HepG2 (cell line): ENCODE data around the gene MECR. TPM values are rescaled to one million over a fixed set of nuclear protein-coding genes. Genes with fewer than 3 reads are reported as not detected.

Experiments
- ATAD3A ChIP-seq: sonication (generic); formaldehyde crosslinking; IDR thresholded peaks from 2 replicates; pipeline ENCODE4 v1.4.0; 2020; ENCODE audit warnings: missing genetic modification reagents
- NCOA5 ChIP-seq: sonication (generic); formaldehyde crosslinking; IDR thresholded peaks from 2 replicates; pipeline ENCODE4 v1.4.0; 2020; ENCODE audit warnings: missing genetic modification reagents
- NFATC3 ChIP-seq: sonication (generic); formaldehyde crosslinking; IDR thresholded peaks from 2 replicates; pipeline ENCODE4 v1.5.1; 2020; ENCODE audit warnings: mild to moderate bottlenecking, missing genetic modification reagents
- SCMH1 ChIP-seq: sonication (generic); formaldehyde crosslinking; IDR thresholded peaks from 2 replicates; pipeline ENCODE4 v1.9.0; 2021; ENCODE audit warnings: missing genetic modification reagents, mild to moderate bottlenecking, borderline replicate concordance
- SP1 ChIP-seq, 2 experiments: fragments of 450-650 bp in 1 of 2; sonication (generic) in 1 of 2; formaldehyde crosslinking in 1 of 2; IDR thresholded peaks; 2 replicates each; pipeline versions ENCODE4 v1.4.0 to v1.6.1; 2016 to 2020; ENCODE audit warnings: missing genetic modification reagents in 1 of 2
- ZBTB8A ChIP-seq: sonication (generic); formaldehyde crosslinking; IDR thresholded peaks from 2 replicates; pipeline ENCODE4 v1.4.0; 2020; ENCODE audit warnings: mild to moderate bottlenecking, low read depth, missing genetic modification reagents, borderline replicate concordance
- ZFAT ChIP-seq: sonication (generic); formaldehyde crosslinking; conservative IDR thresholded peaks from 2 replicates; pipeline ENCODE4 v1.8.1; 2023; ENCODE audit warnings: missing genetic modification reagents, inconsistent platforms
- ZNF101 ChIP-seq: sonication (generic); formaldehyde crosslinking; IDR thresholded peaks from 2 replicates; pipeline ENCODE4 v1.4.0; 2020; ENCODE audit warnings: mild to moderate bottlenecking, low read depth, missing genetic modification reagents, borderline replicate concordance
- ZNF337 ChIP-seq: sonication (generic); formaldehyde crosslinking; IDR thresholded peaks from 2 replicates; pipeline ENCODE4 v1.5.1; 2020; ENCODE audit warnings: missing genetic modification reagents, low read depth, mild to moderate bottlenecking, borderline replicate concordance
- ZNF879 ChIP-seq: sonication (generic); formaldehyde crosslinking; IDR thresholded peaks from 2 replicates; pipeline ENCODE4 v1.8.1; 2023; ENCODE audit warnings: missing genetic modification reagents
- ZSCAN31 ChIP-seq: sonication (generic); formaldehyde crosslinking; IDR thresholded peaks from 2 replicates; pipeline ENCODE4 v1.5.0; 2020; ENCODE audit warnings: low read depth, mild to moderate bottlenecking, missing genetic modification reagents
- polyA plus RNA-seq, 8 experiments: library from polyadenylated mRNA; depleted of rRNA in 3 of 8; stranded (reverse) in 7 of 8; unstranded in 1 of 8; fragments of >200 nt; fragmentation: Illumina TruSeq in 4 of 8; extraction: Trizol in 4 of 8; gene quantifications; 2 replicates each; pipeline versions ENCODE4 v1.2.1 to v1.2.3, GENCODE V29; 2011 to 2016; ENCODE audit warnings: low read depth in 4 of 8, missing spikeins in 1 of 8, mixed read lengths in 1 of 8; ENCODE audit not compliant: insufficient read depth in 1 of 8
- total RNA-seq, 5 experiments: library from RNA; depleted of rRNA; stranded (reverse); fragments of >200 nt; fragmentation: Illumina TruSeq; extraction: Trizol; gene quantifications; 2 replicates each; pipeline ENCODE4 v1.2.3, GENCODE V29; 2016; ENCODE audit warnings: low read depth in 1 of 5
- TF ChIP-seq, protein P1 (sequence below), 2 experiments: sonication (generic) in 1 of 2; formaldehyde crosslinking in 1 of 2; IDR thresholded peaks; 2 replicates each; pipeline versions ENCODE4 v1.5.1 to v1.6.1; 2011 to 2020; ENCODE audit warnings: borderline replicate concordance in 1 of 2, low read depth in 1 of 2, low read length in 1 of 2, mild to moderate bottlenecking in 1 of 2, missing genetic modification reagents in 1 of 2, moderate library complexity in 1 of 2
- TF ChIP-seq, protein P2 (sequence below): sonication (generic); formaldehyde crosslinking; IDR thresholded peaks from 2 replicates; pipeline ENCODE4 v1.4.0; 2020; ENCODE audit warnings: mild to moderate bottlenecking, low read depth, missing genetic modification reagents
- TF ChIP-seq, protein P3 (sequence below): sonication (generic); formaldehyde crosslinking; IDR thresholded peaks from 2 replicates; pipeline ENCODE4 v1.9.0; 2022; ENCODE audit warnings: low read depth, missing genetic modification reagents
- TF ChIP-seq, protein P4 (sequence below): sonication (generic); formaldehyde crosslinking; IDR thresholded peaks from 2 replicates; pipeline ENCODE4 v1.4.0; 2020; ENCODE audit warnings: missing genetic modification reagents
- TF ChIP-seq, protein P5 (sequence below): sonication (generic); formaldehyde crosslinking; IDR thresholded peaks from 2 replicates; pipeline ENCODE4 v1.5.1; 2020; ENCODE audit warnings: mild to moderate bottlenecking, missing genetic modification reagents

Gene MECR
- total and polyA plus RNA-seq, 2 of the 13 experiments (the other 11 are each of a cell fraction or from before 2014, with no cell fraction given): 18.8 to 24.9 TPM

DNA sequence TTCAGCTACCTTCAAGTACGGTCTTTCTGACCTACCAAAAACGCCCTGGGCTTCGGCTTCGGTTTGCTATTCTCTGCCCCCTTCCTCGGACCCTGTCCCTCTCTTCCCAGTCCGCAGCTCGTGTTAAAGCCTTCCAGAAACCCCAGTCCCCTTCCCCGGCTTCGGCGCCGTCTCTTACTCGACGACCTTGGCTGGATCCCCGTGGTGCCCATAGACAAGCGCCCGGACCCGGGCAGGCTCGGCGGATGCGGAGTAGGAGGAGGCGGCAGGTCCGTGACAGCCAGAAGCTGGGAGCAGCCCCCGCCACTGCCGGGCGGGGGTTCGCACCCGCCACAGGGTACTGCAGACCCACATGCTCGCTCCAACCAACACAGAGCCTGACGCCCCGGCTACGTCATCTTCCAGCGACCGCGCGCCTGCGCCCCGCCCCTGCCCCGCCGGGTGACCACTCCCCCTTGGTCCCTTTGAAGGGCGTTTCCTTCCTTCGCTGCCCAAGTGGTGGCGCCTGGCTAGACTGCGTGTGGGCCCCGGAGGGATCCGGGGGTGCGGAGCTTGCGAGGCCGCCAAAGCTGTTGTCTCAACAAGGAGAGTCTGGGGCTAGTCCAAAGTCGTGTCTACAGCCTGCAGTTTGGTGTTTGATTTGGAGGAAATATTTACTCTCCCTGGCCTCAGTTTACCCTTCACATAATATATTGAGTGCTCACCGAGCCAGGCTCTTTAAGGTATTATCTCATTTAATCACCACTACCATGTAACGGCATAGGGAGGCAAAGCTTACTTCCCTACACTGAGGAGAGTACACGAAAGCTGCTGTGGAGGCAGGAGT lies at the start of gene MECR (continued):
- TF ChIP-seq, protein P1, sequence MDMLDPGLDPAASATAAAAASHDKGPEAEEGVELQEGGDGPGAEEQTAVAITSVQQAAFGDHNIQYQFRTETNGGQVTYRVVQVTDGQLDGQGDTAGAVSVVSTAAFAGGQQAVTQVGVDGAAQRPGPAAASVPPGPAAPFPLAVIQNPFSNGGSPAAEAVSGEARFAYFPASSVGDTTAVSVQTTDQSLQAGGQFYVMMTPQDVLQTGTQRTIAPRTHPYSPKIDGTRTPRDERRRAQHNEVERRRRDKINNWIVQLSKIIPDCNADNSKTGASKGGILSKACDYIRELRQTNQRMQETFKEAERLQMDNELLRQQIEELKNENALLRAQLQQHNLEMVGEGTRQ (IDR thresholded peaks at IDR 0.05; ENCODE audit: low read depth, low read length): no peak
- TF ChIP-seq, protein P1 (CRISPR knock-in tag; IDR thresholded peaks at IDR 0.05; ENCODE audit: borderline replicate concordance): no peak
- TF ChIP-seq NCOA5 (CRISPR knock-in tag) (no peak), NFATC3 (CRISPR knock-in tag) (no peak; the same call in 1 of the 2 replicates), ZBTB8A (no peak), ATAD3A (no peak), ZNF879 (CRISPR knock-in tag) (no peak), SP1 (IDR thresholded peaks at IDR 0.05) (no peak), SP1 (CRISPR knock-in tag; IDR thresholded peaks at IDR 0.05) (peak; percentile 98), SCMH1 (CRISPR knock-in tag) (no peak), ZFAT (CRISPR knock-in tag) (no peak), ZNF337 (CRISPR knock-in tag) (no peak), ZSCAN31 (CRISPR knock-in tag) (no peak), ZNF101 (CRISPR knock-in tag) (no peak)
- TF ChIP-seq, protein P2, sequence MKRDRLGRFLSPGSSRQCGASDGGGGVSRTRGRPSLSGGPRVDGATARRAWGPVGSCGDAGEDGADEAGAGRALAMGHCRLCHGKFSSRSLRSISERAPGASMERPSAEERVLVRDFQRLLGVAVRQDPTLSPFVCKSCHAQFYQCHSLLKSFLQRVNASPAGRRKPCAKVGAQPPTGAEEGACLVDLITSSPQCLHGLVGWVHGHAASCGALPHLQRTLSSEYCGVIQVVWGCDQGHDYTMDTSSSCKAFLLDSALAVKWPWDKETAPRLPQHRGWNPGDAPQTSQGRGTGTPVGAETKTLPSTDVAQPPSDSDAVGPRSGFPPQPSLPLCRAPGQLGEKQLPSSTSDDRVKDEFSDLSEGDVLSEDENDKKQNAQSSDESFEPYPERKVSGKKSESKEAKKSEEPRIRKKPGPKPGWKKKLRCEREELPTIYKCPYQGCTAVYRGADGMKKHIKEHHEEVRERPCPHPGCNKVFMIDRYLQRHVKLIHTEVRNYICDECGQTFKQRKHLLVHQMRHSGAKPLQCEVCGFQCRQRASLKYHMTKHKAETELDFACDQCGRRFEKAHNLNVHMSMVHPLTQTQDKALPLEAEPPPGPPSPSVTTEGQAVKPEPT (CRISPR knock-in tag): no peak
- TF ChIP-seq, protein P3, sequence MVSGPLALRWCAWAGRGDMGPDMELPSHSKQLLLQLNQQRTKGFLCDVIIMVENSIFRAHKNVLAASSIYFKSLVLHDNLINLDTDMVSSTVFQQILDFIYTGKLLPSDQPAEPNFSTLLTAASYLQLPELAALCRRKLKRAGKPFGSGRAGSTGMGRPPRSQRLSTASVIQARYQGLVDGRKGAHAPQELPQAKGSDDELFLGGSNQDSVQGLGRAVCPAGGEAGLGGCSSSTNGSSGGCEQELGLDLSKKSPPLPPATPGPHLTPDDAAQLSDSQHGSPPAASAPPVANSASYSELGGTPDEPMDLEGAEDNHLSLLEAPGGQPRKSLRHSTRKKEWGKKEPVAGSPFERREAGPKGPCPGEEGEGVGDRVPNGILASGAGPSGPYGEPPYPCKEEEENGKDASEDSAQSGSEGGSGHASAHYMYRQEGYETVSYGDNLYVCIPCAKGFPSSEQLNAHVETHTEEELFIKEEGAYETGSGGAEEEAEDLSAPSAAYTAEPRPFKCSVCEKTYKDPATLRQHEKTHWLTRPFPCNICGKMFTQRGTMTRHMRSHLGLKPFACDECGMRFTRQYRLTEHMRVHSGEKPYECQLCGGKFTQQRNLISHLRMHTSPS (CRISPR knock-in tag): no peak
- TF ChIP-seq, protein P4, sequence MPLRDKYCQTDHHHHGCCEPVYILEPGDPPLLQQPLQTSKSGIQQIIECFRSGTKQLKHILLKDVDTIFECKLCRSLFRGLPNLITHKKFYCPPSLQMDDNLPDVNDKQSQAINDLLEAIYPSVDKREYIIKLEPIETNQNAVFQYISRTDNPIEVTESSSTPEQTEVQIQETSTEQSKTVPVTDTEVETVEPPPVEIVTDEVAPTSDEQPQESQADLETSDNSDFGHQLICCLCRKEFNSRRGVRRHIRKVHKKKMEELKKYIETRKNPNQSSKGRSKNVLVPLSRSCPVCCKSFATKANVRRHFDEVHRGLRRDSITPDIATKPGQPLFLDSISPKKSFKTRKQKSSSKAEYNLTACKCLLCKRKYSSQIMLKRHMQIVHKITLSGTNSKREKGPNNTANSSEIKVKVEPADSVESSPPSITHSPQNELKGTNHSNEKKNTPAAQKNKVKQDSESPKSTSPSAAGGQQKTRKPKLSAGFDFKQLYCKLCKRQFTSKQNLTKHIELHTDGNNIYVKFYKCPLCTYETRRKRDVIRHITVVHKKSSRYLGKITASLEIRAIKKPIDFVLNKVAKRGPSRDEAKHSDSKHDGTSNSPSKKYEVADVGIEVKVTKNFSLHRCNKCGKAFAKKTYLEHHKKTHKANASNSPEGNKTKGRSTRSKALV: peak; percentile 72
- TF ChIP-seq, protein P5, sequence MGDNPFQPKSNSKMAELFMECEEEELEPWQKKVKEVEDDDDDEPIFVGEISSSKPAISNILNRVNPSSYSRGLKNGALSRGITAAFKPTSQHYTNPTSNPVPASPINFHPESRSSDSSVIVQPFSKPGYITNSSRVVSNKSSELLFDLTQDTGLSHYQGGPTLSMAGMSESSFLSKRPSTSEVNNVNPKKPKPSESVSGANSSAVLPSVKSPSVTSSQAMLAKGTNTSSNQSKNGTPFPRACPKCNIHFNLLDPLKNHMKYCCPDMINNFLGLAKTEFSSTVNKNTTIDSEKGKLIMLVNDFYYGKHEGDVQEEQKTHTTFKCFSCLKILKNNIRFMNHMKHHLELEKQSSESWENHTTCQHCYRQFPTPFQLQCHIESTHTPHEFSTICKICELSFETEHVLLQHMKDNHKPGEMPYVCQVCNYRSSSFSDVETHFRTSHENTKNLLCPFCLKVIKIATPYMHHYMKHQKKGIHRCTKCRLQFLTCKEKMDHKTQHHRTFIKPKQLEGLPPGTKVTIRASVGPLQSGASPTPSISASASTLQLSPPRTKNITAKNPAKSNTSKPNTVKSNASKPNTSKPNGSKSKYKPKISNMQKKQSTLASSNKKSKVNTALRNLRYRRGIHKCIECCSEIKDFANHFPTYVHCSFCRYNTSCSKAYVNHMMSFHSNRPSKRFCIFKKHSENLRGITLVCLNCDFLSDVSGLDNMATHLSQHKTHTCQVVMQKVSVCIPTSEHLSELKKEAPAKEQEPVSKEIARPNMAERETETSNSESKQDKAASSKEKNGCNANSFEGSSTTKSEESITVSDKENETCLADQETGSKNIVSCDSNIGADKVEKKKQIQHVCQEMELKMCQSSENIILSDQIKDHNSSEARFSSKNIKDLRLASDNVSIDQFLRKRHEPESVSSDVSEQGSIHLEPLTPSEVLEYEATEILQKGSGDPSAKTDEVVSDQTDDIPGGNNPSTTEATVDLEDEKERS (CRISPR knock-in tag): no peak
